HG03565 (cell line): ENCODE measurements around the gene MAD1L1.
"Not testable (repeated sequence)": the region's sequence is repeated elsewhere in the genome, so short reads cannot be mapped to it uniquely, and the experiment has no call there.

Experiments used
- ATAC-seq: cut with Tn5 transposase; IDR thresholded peaks from one replicate; pipeline ENCODE4 v1.9.1; 2021; ENCODE audit warnings: mild to moderate bottlenecking, moderate library complexity; ENCODE audit not compliant: unreplicated experiment

Gene MAD1L1

GRCh38 chr7:2037808-2038522 lies 194.8 kb downstream of the MAD1L1 start:
- ATAC-seq = no peak

GRCh38 chr7:2037301-2037807 lies 195.4 kb downstream of the MAD1L1 start:
- no peak for ATAC-seq

GRCh38 chr7:2036786-2037185 lies 196.0 kb downstream of the MAD1L1 start:
- no peak for ATAC-seq

GRCh38 chr7:2036201-2036600 lies 196.5 kb downstream of the MAD1L1 start:
- not testable (repeated sequence) for ATAC-seq

- ATAC-seq = no peak
Observed at GRCh38 chr7:2034291-2035201, 198.2 kb downstream of the MAD1L1 start.

- no peak for ATAC-seq
Observed at GRCh38 chr7:2033586-2034135, 199.1 kb downstream of the MAD1L1 start.

GRCh38 chr7:2032876-2033407 lies 199.8 kb downstream of the MAD1L1 start:
- no peak for ATAC-seq

GRCh38 chr7:2032030-2032875 lies 200.5 kb downstream of the MAD1L1 start:
- ATAC-seq = no peak

GRCh38 chr7:2031451-2031845 lies 201.3 kb downstream of the MAD1L1 start:
- ATAC-seq = no peak

GRCh38 chr7:2030475-2031450 lies 202.0 kb downstream of the MAD1L1 start:
- ATAC-seq = no peak

- no peak for ATAC-seq
Observed at GRCh38 chr7:2029936-2030335, 202.8 kb downstream of the MAD1L1 start.

GRCh38 chr7:2029211-2029905 lies 203.4 kb downstream of the MAD1L1 start:
- ATAC-seq = no peak

GRCh38 chr7:2028733-2029132 lies 204.0 kb downstream of the MAD1L1 start:
- ATAC-seq = no peak

GRCh38 chr7:2025188-2025587 lies 207.6 kb downstream of the MAD1L1 start:
- ATAC-seq = no peak

- ATAC-seq = no peak
Observed at GRCh38 chr7:2024567-2024918, 208.2 kb downstream of the MAD1L1 start.

- ATAC-seq = no peak
Observed at GRCh38 chr7:2023877-2024566, 208.7 kb downstream of the MAD1L1 start.

GRCh38 chr7:2022737-2023250 lies 210.0 kb downstream of the MAD1L1 start:
- no peak for ATAC-seq

GRCh38 chr7:2022021-2022409 lies 210.7 kb downstream of the MAD1L1 start:
- no peak for ATAC-seq
